Neural progenitor cell (in vitro differentiated cells): ENCODE measurements around the gene SYTL3. TPM values are rescaled to one million over a fixed set of nuclear protein-coding genes. Genes with fewer than 3 reads are reported as not detected.
A peak's percentile ranks its signal among the peaks of the same experiment; 100 is the strongest.
"Not testable (repeated sequence)": the region's sequence is repeated elsewhere in the genome, so short reads cannot be mapped to it uniquely, and the experiment has no call there.

Experiments
- DNase-seq: peaks from one replicate; pipeline ENCODE4 v3.0.0-alpha.2; 2016; ENCODE audit warnings: low spot score
- H2AFZ ChIP-seq: fragments of 200-600 bp; sonication (generic); replicated peaks from 2 replicates; pipeline ENCODE4 v1.6.1; 2016; ENCODE audit warnings: antibody characterized with exemption
- H3F3A ChIP-seq: fragments of 200-600 bp; sonication (generic); 2 replicates; pipeline ENCODE4 v1.6.1; 2016; ENCODE audit warnings: antibody characterized with exemption, low read depth
- H3K27ac ChIP-seq: fragments of 200-600 bp; sonication (generic); 2 replicates; pipeline ENCODE4 v1.5.1; 2016; ENCODE audit warnings: mild to moderate bottlenecking
- H3K27me3 ChIP-seq: fragments of 200-600 bp; sonication (generic); 2 replicates; pipeline ENCODE4 v1.6.1; 2016; ENCODE audit warnings: mild to moderate bottlenecking, moderate library complexity
- H3K36me3 ChIP-seq: fragments of 200-600 bp; sonication (generic); 2 replicates; pipeline ENCODE4 v1.5.1; 2016
- H3K4me1 ChIP-seq: fragments of 200-600 bp; sonication (generic); 2 replicates; pipeline ENCODE4 v1.6.1; 2016; ENCODE audit warnings: mixed run types
- H3K4me2 ChIP-seq: fragments of 200-600 bp; sonication (generic); 2 replicates; pipeline ENCODE4 v1.6.1; 2016
- H3K4me3 ChIP-seq: fragments of 200-600 bp; sonication (generic); 2 replicates; pipeline ENCODE4 v1.5.1; 2016
- H3K79me2 ChIP-seq: fragments of 200-600 bp; sonication (generic); 2 replicates; pipeline ENCODE4 v1.6.1; 2016; ENCODE audit warnings: low read depth
- H3K9ac ChIP-seq: fragments of 200-600 bp; sonication (generic); 2 replicates; pipeline ENCODE4 v1.6.1; 2016
- H3K9me3 ChIP-seq: fragments of 200-600 bp; sonication (generic); 2 replicates; pipeline ENCODE4 v1.5.1; 2016; ENCODE audit warnings: low read depth
- H4K20me1 ChIP-seq: fragments of 200-600 bp; sonication (generic); 2 replicates; pipeline ENCODE4 v1.6.1; 2016; ENCODE audit warnings: low read depth
- H3K27ac Mint-ChIP-seq: 3 replicates; pipeline ENCODE4 v1.8.0; 2021; ENCODE audit warnings: mixed read lengths
- H3K27me3 Mint-ChIP-seq: 2 replicates; pipeline ENCODE4 v1.8.0; 2022; ENCODE audit warnings: low read depth, mild to moderate bottlenecking, inconsistent platforms, moderate library complexity, mixed read lengths; ENCODE audit not compliant: insufficient read depth
- H3K36me3 Mint-ChIP-seq: 3 replicates; pipeline ENCODE4 v1.8.0; 2021; ENCODE audit warnings: mixed read lengths
- H3K4me1 Mint-ChIP-seq: 3 replicates; pipeline ENCODE4 v1.8.0; 2021; ENCODE audit warnings: mixed read lengths
- H3K4me3 Mint-ChIP-seq: 3 replicates; pipeline ENCODE4 v1.8.0; 2021; ENCODE audit warnings: mild to moderate bottlenecking, moderate library complexity, mixed read lengths
- H3K9me3 Mint-ChIP-seq: 3 replicates; pipeline ENCODE4 v1.8.0; 2020; ENCODE audit warnings: mixed read lengths
- CTCF ChIP-seq: fragments of 200-600 bp; sonication (generic); IDR thresholded peaks from 2 replicates; pipeline ENCODE4 v1.5.1; 2017; ENCODE audit warnings: antibody characterized with exemption, mild to moderate bottlenecking
- EZH2 ChIP-seq: fragments of 200-600 bp; sonication (generic); IDR thresholded peaks from 2 replicates; pipeline ENCODE4 v1.6.1; 2017; ENCODE audit warnings: antibody characterized with exemption, mild to moderate bottlenecking, moderate library complexity
- EZH2phosphoT487 ChIP-seq: fragments of 200-600 bp; sonication (generic); IDR thresholded peaks from 2 replicates; pipeline ENCODE4 v1.6.1; 2017; ENCODE audit warnings: antibody characterized with exemption
- total RNA-seq: library from RNA; depleted of rRNA; stranded (reverse); fragments of >200 nt; gene quantifications from 2 replicates; pipeline ENCODE4 v1.2.3, GENCODE V29; 2015; ENCODE audit warnings: low replicate concordance

SYTL3 gene
- total RNA-seq, 1 donor from 2014 or later, result not detected

DNA sequence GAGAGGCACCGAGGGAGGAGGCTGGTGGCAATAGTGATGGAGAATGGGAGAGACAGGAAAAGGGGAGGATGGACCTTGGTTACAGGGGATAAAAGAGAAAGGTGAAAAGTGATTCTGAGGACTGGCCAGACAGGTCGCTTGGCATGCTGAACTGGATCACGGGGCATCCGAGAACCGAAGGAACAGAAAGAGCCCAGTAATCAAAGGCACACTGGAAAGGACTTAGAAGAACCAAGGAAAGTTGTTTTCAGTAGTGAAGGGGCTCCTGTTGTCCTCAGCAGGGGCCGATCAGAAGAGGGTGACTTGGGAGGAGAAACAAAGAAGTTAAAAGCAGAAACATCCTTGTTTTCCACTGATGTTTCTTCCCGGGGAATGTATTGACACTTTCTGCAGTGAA, 18.9 kb downstream of the SYTL3 start:
- Mint-ChIP-seq H3K9me3 (no peaks in the 10 kb centered on the region), H3K36me3 (no peaks in the 10 kb centered on the region), H3K27ac (no peak overlapping the region)

GRCh38 chr6:158669145-158670035, 19.5 kb downstream of the SYTL3 start:
- Histone ChIP-seq H3K79me2 (no peaks in the 10 kb centered on the region), H3F3A (no peaks in the 10 kb centered on the region), H3K27ac (no peak overlapping the region), H3K4me2 (no peak overlapping the region), H3K9ac (no peak overlapping the region), H3K27me3 (no peaks in the 10 kb centered on the region), H3K4me1 (peaks cover 9% of the 10 kb centered on the region), H3K36me3 (no peaks in the 10 kb centered on the region), H3K9me3 (no peaks in the 10 kb centered on the region), H2AFZ (no peak overlapping the region), H4K20me1 (no peaks in the 10 kb centered on the region), H3K4me3 (no peak overlapping the region)
- no peak for DNase-seq
- Mint-ChIP-seq H3K4me3 (no peak overlapping the region), H3K27ac (no peak overlapping the region), H3K27me3 (no peaks in the 10 kb centered on the region), H3K9me3 (no peaks in the 10 kb centered on the region), H3K4me1 (no peaks in the 10 kb centered on the region), H3K36me3 (no peaks in the 10 kb centered on the region)
- TF ChIP-seq CTCF, result no peak
- TF ChIP-seq EZH2, result no peak
- TF ChIP-seq EZH2phosphoT487, result no peak

More for the DNA sequence above, 18.9 kb downstream of the SYTL3 start:
- Histone ChIP-seq H3K9ac (no peak overlapping the region), H3K79me2 (no peaks in the 10 kb centered on the region), H4K20me1 (no peaks in the 10 kb centered on the region), H3K4me3 (no peak overlapping the region), H3K27ac (no peak overlapping the region), H2AFZ (peak overlapping the region; percentile 55), H3K27me3 (no peaks in the 10 kb centered on the region), H3F3A (no peaks in the 10 kb centered on the region), H3K36me3 (no peaks in the 10 kb centered on the region), H3K4me1 (peaks cover 11% of the 10 kb centered on the region), H3K4me2 (no peak overlapping the region), H3K9me3 (no peaks in the 10 kb centered on the region)
- TF ChIP-seq EZH2, result no peak
- TF ChIP-seq CTCF, result no peak
- no peak for TF ChIP-seq EZH2phosphoT487
- no peak for DNase-seq
- peaks cover 2% of the 10 kb centered on the region for H3K4me1 Mint-ChIP-seq
- no peak overlapping the region for H3K4me3 Mint-ChIP-seq
- no peaks in the 10 kb centered on the region for H3K27me3 Mint-ChIP-seq

GRCh38 chr6:158672119-158672518, 22.3 kb downstream of the SYTL3 start:
- not testable (repeated sequence) for H3K9ac ChIP-seq, H3K4me1 ChIP-seq, H3K27ac ChIP-seq, H3K27me3 ChIP-seq, H3K9me3 ChIP-seq, H3K27ac Mint-ChIP-seq, H3K36me3 Mint-ChIP-seq, H4K20me1 ChIP-seq, H3K4me3 Mint-ChIP-seq, H3K9me3 Mint-ChIP-seq, H3K79me2 ChIP-seq, H3K36me3 ChIP-seq, H2AFZ ChIP-seq, H3K4me3 ChIP-seq, DNase-seq, H3K4me1 Mint-ChIP-seq, H3K27me3 Mint-ChIP-seq, H3K4me2 ChIP-seq, H3F3A ChIP-seq

DNA sequence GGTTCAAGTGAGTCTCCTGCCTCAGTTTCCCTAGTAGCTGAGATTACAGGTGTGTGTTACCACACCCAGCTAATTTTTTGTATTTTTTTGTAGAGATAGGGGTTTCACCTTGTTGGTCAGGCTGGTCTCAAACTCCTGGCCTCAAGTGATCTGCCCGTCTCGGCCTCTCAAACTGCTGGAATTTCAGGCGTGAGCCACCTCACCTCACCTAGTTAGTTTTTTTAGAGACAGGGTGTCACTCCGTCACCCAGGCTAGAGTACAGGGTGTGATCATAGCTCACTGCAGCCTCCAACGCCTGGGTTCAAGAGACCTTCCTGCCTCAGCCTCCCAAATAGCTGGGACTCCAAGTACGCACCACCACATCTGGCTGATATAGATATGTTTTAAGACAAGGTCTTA, 22.9 kb downstream of the SYTL3 start:
- no peaks in the 10 kb centered on the region for H3K36me3 ChIP-seq
- Mint-ChIP-seq H3K27ac (no peak overlapping the region), H3K9me3 (peaks cover 6% of the 10 kb centered on the region), H3K36me3 (no peaks in the 10 kb centered on the region), H3K4me3 (no peak overlapping the region), H3K4me1 (no peaks in the 10 kb centered on the region), H3K27me3 (peaks cover 4% of the 10 kb centered on the region)
- no peak overlapping the region for H2AFZ ChIP-seq
- peaks cover 9% of the 10 kb centered on the region for H3K4me1 ChIP-seq
- H3K27ac ChIP-seq, result no peak overlapping the region
- H3K9me3 ChIP-seq, result no peaks in the 10 kb centered on the region
- H3K27me3 ChIP-seq, result no peaks in the 10 kb centered on the region
- no peak overlapping the region for H3K4me3 ChIP-seq
- H3F3A ChIP-seq, result no peaks in the 10 kb centered on the region
- H3K4me2 ChIP-seq, result no peak overlapping the region
- H4K20me1 ChIP-seq, result no peaks in the 10 kb centered on the region
- no peak for TF ChIP-seq EZH2
- TF ChIP-seq CTCF, result no peak
- TF ChIP-seq EZH2phosphoT487, result no peak
- no peak overlapping the region for H3K9ac ChIP-seq
- DNase-seq, result no peak
- H3K79me2 ChIP-seq, result no peaks in the 10 kb centered on the region
